Pancreas (tissue), 10 donors: ENCODE results near the gene GRM4. TPM values are rescaled to one million over a fixed set of nuclear protein-coding genes. Genes with fewer than 3 reads are reported as not detected.

ENCODE experiments used
- ATAC-seq, 4 donors: fragments of 200-7000 bp; cut with Tn5 transposase; one replicate each; pipeline versions ENCODE4 v1.8.0 to v1.9.1; 2020; ENCODE audit warnings: mild to moderate bottlenecking in 4 of 4, moderate library complexity in 4 of 4
- DNase-seq, 6 donors: peaks; one replicate each; pipeline ENCODE4 v3.0.0-alpha.2; 2020
- FAIRE-seq: peaks from 2 replicates; lab custom pipeline; 2012; peaks lifted over from hg19 to GRCh38; lab: Jason Lieb, UNC
- H3K27ac ChIP-seq, 4 donors: fragments of 200-600 bp; sonication (generic); 1 replicate in 3 of 4; 2 replicates in 1 of 4; pipeline versions ENCODE4 v1.5.0 to v1.8.0; 2020
- H3K27me3 ChIP-seq, 4 donors: fragments of 200-600 bp; one replicate each; pipeline ENCODE4 v1.8.0; 2021
- H3K36me3 ChIP-seq, 3 donors: fragments of 200-600 bp; sonication (generic) in 1 of 3; one replicate each; pipeline versions ENCODE4 v1.5.0 to v1.8.0; 2020 to 2021
- H3K4me1 ChIP-seq, 3 donors: fragments of 200-600 bp; one replicate each; pipeline ENCODE4 v1.8.0; 2021
- H3K4me3 ChIP-seq, 4 donors: fragments of 200-600 bp; sonication (generic) in 2 of 4; one replicate each; pipeline versions ENCODE4 v1.5.0 to v1.8.0; 2020 to 2021
- H3K9me3 ChIP-seq, 4 donors: fragments of 200-600 bp; one replicate each; pipeline ENCODE4 v1.8.0; 2021
- CTCF ChIP-seq, 4 donors: fragments of 200-600 bp; sonication (generic) in 3 of 4; IDR thresholded peaks; one replicate each; pipeline versions ENCODE4 v1.5.0 to v1.8.0; 2021; ENCODE audit warnings: antibody characterized with exemption in 4 of 4
- WGBS, 2 donors: extraction: QIAGEN DNeasy Blood & Tissue Kit; methylation state at CpG; one replicate each; pipeline ENCODE4 v1.1.7; 2013; 5-methylcytosine and 5-hydroxymethylcytosine counted together
- intact Hi-C, 3 donors: fragments of 100-400 bp; cut with DNase I; formaldehyde crosslinking; loops; one replicate each; pipeline versions ENCODE4 v1.11.1 to v1.14.2; 2022
- polyA plus RNA-seq, 2 donors: library from polyadenylated mRNA; stranded (reverse); fragments of 200-250 nt; gene quantifications; one replicate each; pipeline ENCODE4 v1.2.3, GENCODE V29; 2013
- total RNA-seq, 6 donors: library from RNA; stranded (reverse); fragmentation: NEBNext Ultra II Directional in 4 of 6; extraction: Animal tissue kit (Norgen Biotek cat#: 25700) in 4 of 6; gene quantifications; one replicate each; pipeline versions ENCODE4 v1.2.1 to v1.2.4, GENCODE V29; 2021 to 2023
- donor health status: healthy with polysubstance abuse.
- donor health status: DM: no; HTN: no; CAD: no; lungs with moderate emphysema.
- donor health status: DM: no; HTN: no; CAD: no.
- donor health status: control.
- donor health status: control.
- donor health status: Bipolar disorder and iron deficiency.
- donor health status: DM: yes; HTN: yes; CAD: no.
- donor health status: DM: no; HTN: no; CAD: no.
- donor health status: DM: no; HTN: no; CAD: no.
- donor health status: DM: yes; HTN: yes; CAD: no.

Gene GRM4
- total and polyA plus RNA-seq, 8 donors = 0.23 to 6.8 (median 1.3) TPM

- Histone ChIP-seq H3K4me3 (no peak overlapping the region), H3K4me1 (no peaks in the 10 kb centered on the region), H3K36me3 (no peaks in the 10 kb centered on the region), H3K9me3 (no peaks in the 10 kb centered on the region), H3K27me3 (no peaks in the 10 kb centered on the region), H3K27ac (no peak overlapping the region)
- TF ChIP-seq CTCF (IDR thresholded peaks at IDR 0.05) = no peak
- intact Hi-C loops = no loop called here
- DNase-seq (no peak), ATAC-seq (no peak), FAIRE-seq (no peak)
- WGBS, 2 donors = 75 to 78% methylated on average over 21 of the region's 21 CpGs
Observed at GRCh38 chr6:33984466-33985312, 161.2 kb downstream of the GRM4 start.

GRCh38 chr6:33983721-33984465 lies 162.0 kb downstream of the GRM4 start:
- peak overlapping the region in 1 of 4 donors; percentile 53 for H3K27ac ChIP-seq
- ATAC-seq (no peak), FAIRE-seq (no peak), DNase-seq (peak in 1 of 6 donors; percentile 4)
- no peaks in the 10 kb centered on the region for H3K27me3 ChIP-seq
- no peak for TF ChIP-seq CTCF (IDR thresholded peaks at IDR 0.05)
- H3K4me3 ChIP-seq = no peak overlapping the region
- intact Hi-C loops = no loop called here
- no peaks in the 10 kb centered on the region for H3K9me3 ChIP-seq
- no peaks in the 10 kb centered on the region for H3K4me1 ChIP-seq
- H3K36me3 ChIP-seq = no peaks in the 10 kb centered on the region
- WGBS, 2 donors = 71 to 82% methylated on average over 8 of the region's 8 CpGs

GRCh38 chr6:33983109-33983716 lies 162.7 kb downstream of the GRM4 start:
- FAIRE-seq = no peak
- peak; percentile 69 to 90 (median 80) for ATAC-seq

GRCh38 chr6:33981861-33982260 lies 164.0 kb downstream of the GRM4 start:
- no peak for FAIRE-seq
- Histone ChIP-seq H3K4me1 (no peaks in the 10 kb centered on the region), H3K9me3 (no peaks in the 10 kb centered on the region), H3K36me3 (no peaks in the 10 kb centered on the region), H3K27ac (no peak overlapping the region), H3K27me3 (no peaks in the 10 kb centered on the region), H3K4me3 (no peak overlapping the region)
- intact Hi-C loops = no loop called here
- TF ChIP-seq CTCF (IDR thresholded peaks at IDR 0.05) = no peak
- no peak for DNase-seq
- ATAC-seq = no peak
- WGBS, 2 donors = 49 to 52% methylated on average over 4 of the region's 4 CpGs

More at GRCh38 chr6:33983109-33983716, 162.7 kb downstream of the GRM4 start:
- H3K9me3 ChIP-seq = no peaks in the 10 kb centered on the region
- H3K4me3 ChIP-seq = no peak overlapping the region
- H3K27me3 ChIP-seq = no peaks in the 10 kb centered on the region
- H3K27ac ChIP-seq = peak overlapping the region in 3 of 4 donors; percentile 28 to 53 (median 36)
- intact Hi-C loops = no loop called here
- TF ChIP-seq CTCF (IDR thresholded peaks at IDR 0.05) = no peak
- peak in 2 of 6 donors; percentile 22 to 42 for DNase-seq
- 65 to 70% methylated on average over 13 of the region's 13 CpGs for WGBS, 2 donors
- H3K4me1 ChIP-seq = no peaks in the 10 kb centered on the region
- no peaks in the 10 kb centered on the region for H3K36me3 ChIP-seq
